ENCODE results near the gene NINL. TPM values are rescaled to one million over a fixed set of nuclear protein-coding genes. Genes with fewer than 3 reads are reported as not detected.

Gene NINL
- total RNA-seq, 2 experiments from 2014 or later: 2.1 to 2.3 TPM

GRCh38 chr20:25454153-25454900 lies 131.0 kb downstream of the NINL start:
- CTCF ChIA-PET: no interaction called here
- DNase-seq (no peak), ATAC-seq (no peak)
- Mint-ChIP-seq H3K4me3 (no peak overlapping the region), H3K4me1 (no peaks in the 10 kb centered on the region), H3K27me3 (no peaks in the 10 kb centered on the region), H3K9me3 (ENCODE audit: low read depth) (no peaks in the 10 kb centered on the region), H3K36me3 (no peaks in the 10 kb centered on the region), H3K27ac (no peak overlapping the region)

- DNase-seq: no peak
- no peaks in the 10 kb centered on the region for H3K27me3 Mint-ChIP-seq
- no peak for ATAC-seq
- CTCF ChIA-PET: no interaction called here
- H3K4me3 Mint-ChIP-seq: no peak overlapping the region
- no peaks in the 10 kb centered on the region for H3K4me1 Mint-ChIP-seq
- H3K9me3 Mint-ChIP-seq (ENCODE audit: low read depth): no peaks in the 10 kb centered on the region
- peaks cover 9% of the 10 kb centered on the region for H3K36me3 Mint-ChIP-seq
- H3K27ac Mint-ChIP-seq: no peak overlapping the region
Observed at GRCh38 chr20:25453035-25453810, 132.1 kb downstream of the NINL start.

GRCh38 chr20:25452333-25452732 lies 133.0 kb downstream of the NINL start:
- DNase-seq (no peak), ATAC-seq (no peak)
- Mint-ChIP-seq H3K27ac (no peak overlapping the region), H3K4me1 (no peaks in the 10 kb centered on the region), H3K36me3 (peaks cover 18% of the 10 kb centered on the region), H3K4me3 (no peak overlapping the region), H3K27me3 (no peaks in the 10 kb centered on the region), H3K9me3 (ENCODE audit: low read depth) (no peaks in the 10 kb centered on the region)
- CTCF ChIA-PET: no interaction called here

GRCh38 chr20:25447671-25448070 lies 137.7 kb downstream of the NINL start:
- peaks cover 4% of the 10 kb centered on the region for H3K4me1 Mint-ChIP-seq
- no peak overlapping the region for H3K27ac Mint-ChIP-seq
- peaks cover 46% of the 10 kb centered on the region for H3K36me3 Mint-ChIP-seq
- no peak for DNase-seq
- CTCF ChIA-PET: no interaction called here
- H3K9me3 Mint-ChIP-seq (ENCODE audit: low read depth): no peaks in the 10 kb centered on the region
- no peaks in the 10 kb centered on the region for H3K27me3 Mint-ChIP-seq
- no peak overlapping the region for H3K4me3 Mint-ChIP-seq
- no peak for ATAC-seq

- no peaks in the 10 kb centered on the region for H3K27me3 Mint-ChIP-seq
- CTCF ChIA-PET: no interaction called here
- no peak overlapping the region for H3K27ac Mint-ChIP-seq
- H3K4me1 Mint-ChIP-seq: peaks cover 4% of the 10 kb centered on the region
- H3K9me3 Mint-ChIP-seq (ENCODE audit: low read depth): no peaks in the 10 kb centered on the region
- no peak for ATAC-seq
- H3K36me3 Mint-ChIP-seq: peaks cover 55% of the 10 kb centered on the region
- no peak overlapping the region for H3K4me3 Mint-ChIP-seq
- no peak for DNase-seq
Observed at GRCh38 chr20:25444556-25444955, 140.8 kb downstream of the NINL start.

- Mint-ChIP-seq H3K9me3 (ENCODE audit: low read depth) (no peaks in the 10 kb centered on the region), H3K4me3 (no peak overlapping the region), H3K4me1 (no peaks in the 10 kb centered on the region), H3K27me3 (no peaks in the 10 kb centered on the region), H3K36me3 (peaks cover 45% of the 10 kb centered on the region), H3K27ac (no peak overlapping the region)
- ATAC-seq (no peak), DNase-seq (no peak)
- CTCF ChIA-PET: no interaction called here
Observed at GRCh38 chr20:25439328-25439727, 146.0 kb downstream of the NINL start.

- Mint-ChIP-seq H3K4me1 (no peaks in the 10 kb centered on the region), H3K9me3 (ENCODE audit: low read depth) (no peaks in the 10 kb centered on the region), H3K27ac (no peak overlapping the region), H3K27me3 (no peaks in the 10 kb centered on the region), H3K4me3 (no peak overlapping the region), H3K36me3 (peaks cover 44% of the 10 kb centered on the region)
- CTCF ChIA-PET: no interaction called here
- no peak for DNase-seq
- no peak for ATAC-seq
Observed at GRCh38 chr20:25437153-25437581, 148.2 kb downstream of the NINL start.

GRCh38 chr20:25424536-25424935 lies 160.8 kb downstream of the NINL start:
- Mint-ChIP-seq H3K4me3 (no peak overlapping the region), H3K36me3 (peaks cover 54% of the 10 kb centered on the region), H3K27me3 (no peaks in the 10 kb centered on the region), H3K9me3 (ENCODE audit: low read depth) (no peaks in the 10 kb centered on the region), H3K27ac (no peak overlapping the region), H3K4me1 (peaks cover 18% of the 10 kb centered on the region)
- ATAC-seq (no peak), DNase-seq (no peak)
- CTCF ChIA-PET: interaction anchor here (1.1 to 1.7 kb wide), 2 partner anchors 154 to 431 kb away, joined by 3 to 4 read pairs; no protein-coding TSS in a partner anchor

- DNase-seq (no peak), ATAC-seq (no peak)
- Mint-ChIP-seq H3K27ac (no peak overlapping the region), H3K36me3 (peaks cover 44% of the 10 kb centered on the region), H3K9me3 (ENCODE audit: low read depth) (no peaks in the 10 kb centered on the region), H3K27me3 (no peaks in the 10 kb centered on the region), H3K4me3 (no peak overlapping the region), H3K4me1 (peaks cover 18% of the 10 kb centered on the region)
- CTCF ChIA-PET: no interaction called here
Observed at GRCh38 chr20:25422032-25422431, 163.3 kb downstream of the NINL start.

- no peaks in the 10 kb centered on the region for H3K27me3 Mint-ChIP-seq
- CTCF ChIA-PET: interaction anchor here (0.7 kb wide), 1 partner anchor 29 kb away, joined by 3 read pairs; no protein-coding TSS in a partner anchor
- no peak overlapping the region for H3K4me3 Mint-ChIP-seq
- no peaks in the 10 kb centered on the region for H3K9me3 Mint-ChIP-seq (ENCODE audit: low read depth)
- DNase-seq (no peak), ATAC-seq (no peak)
- peaks cover 14% of the 10 kb centered on the region for H3K4me1 Mint-ChIP-seq
- no peak overlapping the region for H3K27ac Mint-ChIP-seq
- H3K36me3 Mint-ChIP-seq: peaks cover 40% of the 10 kb centered on the region
Observed at GRCh38 chr20:25421102-25421501, 164.2 kb downstream of the NINL start.

- peak overlapping the region; percentile 34 for H3K27ac Mint-ChIP-seq
- H3K9me3 Mint-ChIP-seq (ENCODE audit: low read depth): no peaks in the 10 kb centered on the region
- H3K4me1 Mint-ChIP-seq: peaks cover 3% of the 10 kb centered on the region
- peaks cover 34% of the 10 kb centered on the region for H3K36me3 Mint-ChIP-seq
- ATAC-seq: peak; percentile 27
- no peaks in the 10 kb centered on the region for H3K27me3 Mint-ChIP-seq
- no peak overlapping the region for H3K4me3 Mint-ChIP-seq
- CTCF ChIA-PET: interaction anchor here (0.9 to 2.1 kb wide), 2 partner anchors 11 to 123 kb away, joined by 3 to 9 read pairs; partner anchors contain the start of gene GINS1
- no peak for DNase-seq
Observed at GRCh38 chr20:25418776-25419175, 166.6 kb downstream of the NINL start.

- H3K36me3 Mint-ChIP-seq: peaks cover 25% of the 10 kb centered on the region
- DNase-seq: no peak
- ATAC-seq: no peak
- H3K9me3 Mint-ChIP-seq (ENCODE audit: low read depth): peaks cover 3% of the 10 kb centered on the region
- peak overlapping the region; percentile 85 for H3K4me3 Mint-ChIP-seq
- CTCF ChIA-PET: interaction anchor here (2.6 to 3.8 kb wide), 2 partner anchors 10 to 11 kb away, joined by 9 to 24 read pairs; no protein-coding TSS in a partner anchor
- peaks cover 27% of the 10 kb centered on the region for H3K4me1 Mint-ChIP-seq
- peak overlapping the region; percentile 40 for H3K27ac Mint-ChIP-seq
- no peaks in the 10 kb centered on the region for H3K27me3 Mint-ChIP-seq
Observed at GRCh38 chr20:25408890-25409289, 176.4 kb downstream of the NINL start.

- no peak for ATAC-seq
- peaks cover 27% of the 10 kb centered on the region for H3K4me1 Mint-ChIP-seq
- no peaks in the 10 kb centered on the region for H3K27me3 Mint-ChIP-seq
- no peak for DNase-seq
- H3K4me3 Mint-ChIP-seq: peak overlapping the region; percentile 85
- H3K27ac Mint-ChIP-seq: peak overlapping the region; percentile 92
- H3K9me3 Mint-ChIP-seq (ENCODE audit: low read depth): peaks cover 6% of the 10 kb centered on the region
- H3K36me3 Mint-ChIP-seq: peaks cover 25% of the 10 kb centered on the region
- CTCF ChIA-PET: interaction anchor here (0.6 to 3.8 kb wide), 7 partner anchors 9 to 414 kb away, joined by 3 to 24 read pairs (median 6); partner anchors contain the start of gene ABHD12
Observed at GRCh38 chr20:25408170-25408547, 177.2 kb downstream of the NINL start.

All from activated CD8-positive, alpha-beta memory T cell treated with anti-CD3 and anti-CD28 coated beads, Interleukin-2, amount 10 ng/mL, durations not matched to agents 7 days and 5 days (primary cell).